ENCODE data around the gene CDH13.

The CDH13 gene

GRCh38 chr16:83316458-83316857 lies 689.7 kb downstream of the CDH13 start:
- no peak overlapping the region for H3K4me3 ChIP-seq
- H3K9me3 ChIP-seq = no peaks in the 10 kb centered on the region
- peaks cover 0 to 7% (median 3%) of the 10 kb centered on the region in 4 donors for H3K4me1 ChIP-seq
- TF ChIP-seq CTCF (IDR thresholded peaks at IDR 0.05) = no peak
- DNase-seq = no peak
- H3K36me3 ChIP-seq = no peaks in the 10 kb centered on the region
- no peaks in the 10 kb centered on the region for H3K27me3 ChIP-seq
- intact Hi-C loops (cut with DNase I; ENCODE audit: low total_unique reads) = no loop called here
- H3K27ac ChIP-seq = no peak overlapping the region

GRCh38 chr16:83318390-83318789 lies 691.6 kb downstream of the CDH13 start:
- no peak for TF ChIP-seq CTCF (IDR thresholded peaks at IDR 0.05)
- H3K36me3 ChIP-seq = no peaks in the 10 kb centered on the region
- no peaks in the 10 kb centered on the region for H3K27me3 ChIP-seq
- no peaks in the 10 kb centered on the region for H3K9me3 ChIP-seq
- DNase-seq = no peak
- no peak overlapping the region for H3K4me3 ChIP-seq
- no peak overlapping the region for H3K27ac ChIP-seq
- intact Hi-C loops (cut with DNase I; ENCODE audit: low total_unique reads) = no loop called here
- H3K4me1 ChIP-seq = no peaks in the 10 kb centered on the region

GRCh38 chr16:83328936-83329335 lies 702.2 kb downstream of the CDH13 start:
- no peak for DNase-seq
- Histone ChIP-seq H3K9me3 (no peaks in the 10 kb centered on the region), H3K4me1 (peaks cover 0 to 14% (median 4%) of the 10 kb centered on the region in 4 donors), H3K27me3 (no peaks in the 10 kb centered on the region), H3K36me3 (no peaks in the 10 kb centered on the region), H3K4me3 (no peak overlapping the region), H3K27ac (no peak overlapping the region)
- TF ChIP-seq CTCF (IDR thresholded peaks at IDR 0.05) = no peak
- intact Hi-C loops (cut with DNase I; ENCODE audit: low total_unique reads) = no loop called here

GRCh38 chr16:83329441-83329840 lies 702.7 kb downstream of the CDH13 start:
- Histone ChIP-seq H3K27ac (no peak overlapping the region), H3K9me3 (no peaks in the 10 kb centered on the region), H3K27me3 (no peaks in the 10 kb centered on the region), H3K4me1 (peaks cover 0 to 14% (median 4%) of the 10 kb centered on the region in 4 donors), H3K4me3 (no peak overlapping the region), H3K36me3 (no peaks in the 10 kb centered on the region)
- intact Hi-C loops (cut with DNase I; ENCODE audit: low total_unique reads) = no loop called here
- TF ChIP-seq CTCF (IDR thresholded peaks at IDR 0.05) = no peak
- DNase-seq = no peak

GRCh38 chr16:83330251-83330650 lies 703.5 kb downstream of the CDH13 start:
- H3K36me3 ChIP-seq = no peaks in the 10 kb centered on the region
- intact Hi-C loops (cut with DNase I; ENCODE audit: low total_unique reads) = no loop called here
- no peaks in the 10 kb centered on the region for H3K27me3 ChIP-seq
- no peak for DNase-seq
- no peaks in the 10 kb centered on the region for H3K9me3 ChIP-seq
- H3K4me3 ChIP-seq = no peak overlapping the region
- peaks cover 0 to 14% (median 4%) of the 10 kb centered on the region in 4 donors for H3K4me1 ChIP-seq
- H3K27ac ChIP-seq = no peak overlapping the region
- TF ChIP-seq CTCF (IDR thresholded peaks at IDR 0.05) = no peak

- intact Hi-C loops (cut with DNase I; ENCODE audit: low total_unique reads) = no loop called here
- no peak for DNase-seq
- Histone ChIP-seq H3K9me3 (no peaks in the 10 kb centered on the region), H3K27ac (no peak overlapping the region), H3K36me3 (no peaks in the 10 kb centered on the region), H3K27me3 (no peaks in the 10 kb centered on the region), H3K4me1 (peaks cover 0 to 10% (median 4%) of the 10 kb centered on the region in 4 donors), H3K4me3 (no peak overlapping the region)
- TF ChIP-seq CTCF (IDR thresholded peaks at IDR 0.05) = no peak
Observed at GRCh38 chr16:83335076-83335475, 708.3 kb downstream of the CDH13 start.

All from tibial artery (tissue), 4 donors.